ENCODE results near the gene GRIN2C. TPM values are rescaled to one million over a fixed set of nuclear protein-coding genes. Genes with fewer than 3 reads are reported as not detected.

Gene GRIN2C
- polyA plus RNA-seq, 3 donors = 0.18 to 1.1 (median 0.56) TPM

- WGBS, 3 donors = 70 to 80% (median 76%) methylated on average over 14 to 16 of the region's 16 CpGs
- H3K27ac ChIP-seq (ENCODE audit: low read depth, low read length) = no peak overlapping the region
These were observed 25.9 kb downstream of the GRIN2C start for GRCh38 chr17:74833501-74834377.

GRCh38 chr17:74832421-74832820 is 27.3 kb downstream of the GRIN2C start:
- H3K27ac ChIP-seq (ENCODE audit: low read depth, low read length) = no peak overlapping the region
- WGBS, 3 donors = 87 to 95% (median 94%) methylated on average over 9 of the region's 9 CpGs

GRCh38 chr17:74831444-74832146 is 28.1 kb downstream of the GRIN2C start:
- WGBS, 3 donors = 77 to 82% (median 78%) methylated on average over 22 of the region's 22 CpGs
- H3K27ac ChIP-seq (ENCODE audit: low read depth, low read length) = no peak overlapping the region

- WGBS, 3 donors = 89 to 94% (median 91%) methylated on average over 19 of the region's 19 CpGs
- H3K27ac ChIP-seq (ENCODE audit: low read depth, low read length) = no peak overlapping the region
These were observed 28.8 kb downstream of the GRIN2C start for GRCh38 chr17:74830861-74831260.

- no peak overlapping the region for H3K27ac ChIP-seq (ENCODE audit: low read depth, low read length)
- WGBS, 3 donors = 92 to 97% (median 92%) methylated on average over 11 of the region's 11 CpGs
These were observed 31.9 kb downstream of the GRIN2C start for GRCh38 chr17:74827800-74828199.

GRCh38 chr17:74825952-74826719 is 33.5 kb downstream of the GRIN2C start:
- H3K27ac ChIP-seq (ENCODE audit: low read depth, low read length) = no peak overlapping the region
- WGBS, 3 donors = 81 to 83% (median 82%) methylated on average over 9 of the region's 9 CpGs

GRCh38 chr17:74824961-74825627 is 34.6 kb downstream of the GRIN2C start:
- H3K27ac ChIP-seq (ENCODE audit: low read depth, low read length) = no peak overlapping the region
- WGBS, 3 donors = 86 to 87% (median 87%) methylated on average over 11 of the region's 11 CpGs

- H3K27ac ChIP-seq (ENCODE audit: low read depth, low read length) = no peak overlapping the region
- WGBS, 3 donors = 57 to 76% (median 59%) methylated on average over 12 of the region's 12 CpGs
These were observed 36.7 kb downstream of the GRIN2C start for GRCh38 chr17:74822939-74823367.

- 70 to 80% (median 74%) methylated on average over 15 of the region's 15 CpGs for WGBS, 3 donors
- H3K27ac ChIP-seq (ENCODE audit: low read depth, low read length) = no peak overlapping the region
These were observed 37.2 kb downstream of the GRIN2C start for GRCh38 chr17:74822335-74822938.

- no peak overlapping the region for H3K27ac ChIP-seq (ENCODE audit: low read depth, low read length)
- WGBS, 3 donors = 72 to 87% (median 79%) methylated on average over 13 of the region's 13 CpGs
These were observed 37.9 kb downstream of the GRIN2C start for GRCh38 chr17:74821655-74822334.

GRCh38 chr17:74819801-74820436 is 39.8 kb downstream of the GRIN2C start:
- no peak overlapping the region for H3K27ac ChIP-seq (ENCODE audit: low read depth, low read length)
- 93 to 97% (median 94%) methylated on average over 16 of the region's 16 CpGs for WGBS, 3 donors

GRCh38 chr17:74818291-74818938 is 41.3 kb downstream of the GRIN2C start:
- no peak overlapping the region for H3K27ac ChIP-seq (ENCODE audit: low read depth, low read length)

GRCh38 chr17:74816905-74817620 is 42.6 kb downstream of the GRIN2C start:
- H3K27ac ChIP-seq (ENCODE audit: low read depth, low read length) = no peak overlapping the region
- WGBS, 3 donors = 90 to 93% (median 90%) methylated on average over 17 to 18 of the region's 18 CpGs

More at GRCh38 chr17:74818291-74818938, 41.3 kb downstream of the GRIN2C start:
- WGBS, 3 donors = 94 to 97% (median 94%) methylated on average over 16 of the region's 16 CpGs

- 80 to 90% (median 80%) methylated on average over 15 of the region's 15 CpGs for WGBS, 3 donors
- H3K27ac ChIP-seq (ENCODE audit: low read depth, low read length) = no peak overlapping the region
These were observed 43.9 kb downstream of the GRIN2C start for GRCh38 chr17:74815550-74816370.

- WGBS, 3 donors = 93 to 97% (median 94%) methylated on average over 7 of the region's 7 CpGs
- no peak overlapping the region for H3K27ac ChIP-seq (ENCODE audit: low read depth, low read length)
These were observed 44.6 kb downstream of the GRIN2C start for GRCh38 chr17:74815067-74815466.
